Common myeloid progenitor, CD34-positive (primary cell): ENCODE measurements around the gene TTC28.
A peak's percentile ranks its signal among the peaks of the same experiment; 100 is the strongest.

Experiments used
- CTCF ChIA-PET: fragments of 350-600 bp; sonication (Branson Sonifier 250); formaldehyde crosslinking; loops from one replicate; lab custom pipeline; 2021; ENCODE audit warnings: antibody characterized with exemption; lab: Charles Lee
- POLR2A ChIA-PET: fragments of 350-600 bp; sonication (Branson Sonifier 250); formaldehyde crosslinking; loops from one replicate; lab custom pipeline; 2021; ENCODE audit warnings: antibody characterized with exemption; lab: Charles Lee
- DNase-seq, 3 donors: peaks; one replicate each; pipeline versions ENCODE4 v3.0.0 to v3.0.0-alpha.2; 2013
- H3K27ac ChIP-seq, 2 experiments: 1 replicate in 1 of 2; 2 replicates in 1 of 2; pipeline ENCODE4 v1.7.0; 2013; ENCODE audit warnings: inconsistent platforms in 2 of 2, low read length in 2 of 2, mild to moderate bottlenecking in 2 of 2, low read depth in 1 of 2, moderate library complexity in 1 of 2; ENCODE audit not compliant: severe bottlenecking in 2 of 2, insufficient read depth in 1 of 2, poor library complexity in 1 of 2
- H3K27me3 ChIP-seq, 5 experiments: replicated peaks in 2 of 5; 1 replicate in 3 of 5; 2 replicates in 2 of 5; pipeline versions ENCODE4 v1.6.1 to v1.7.0; 2013; ENCODE audit warnings: low read length in 4 of 5, mild to moderate bottlenecking in 2 of 5, moderate library complexity in 2 of 5, inconsistent platforms in 1 of 5; ENCODE audit not compliant: insufficient read depth in 5 of 5, control insufficient read depth in 4 of 5
- H3K36me3 ChIP-seq, 4 experiments: 1 replicate in 2 of 4; 2 replicates in 2 of 4; pipeline versions ENCODE4 v1.6.1 to v1.7.0; 2013; ENCODE audit warnings: low read length in 3 of 4, control low read depth in 1 of 4, mild to moderate bottlenecking in 1 of 4; ENCODE audit not compliant: control insufficient read depth in 4 of 4, insufficient read depth in 4 of 4
- H3K4me1 ChIP-seq, 4 experiments: 1 replicate in 3 of 4; 2 replicates in 1 of 4; pipeline versions ENCODE4 v1.6.1 to v1.7.1; 2013; ENCODE audit warnings: low read length in 3 of 4, mild to moderate bottlenecking in 3 of 4, control low read depth in 1 of 4, inconsistent platforms in 1 of 4, moderate library complexity in 1 of 4; ENCODE audit not compliant: control insufficient read depth in 4 of 4, insufficient read depth in 4 of 4; ENCODE audit errors: control extremely low read depth in 1 of 4
- H3K4me3 ChIP-seq, 7 experiments: 1 replicate in 4 of 7; 2 replicates in 3 of 7; pipeline versions ENCODE4 v1.5.1 to v1.7.0; 2013; ENCODE audit warnings: mild to moderate bottlenecking in 7 of 7, low read length in 6 of 7, moderate library complexity in 6 of 7, inconsistent platforms in 2 of 7, low read depth in 2 of 7, control low read depth in 1 of 7; ENCODE audit not compliant: insufficient read depth in 4 of 7, control insufficient read depth in 1 of 7; ENCODE audit errors: extremely low read depth in 1 of 7
- H3K9me3 ChIP-seq, 5 experiments: 1 replicate in 4 of 5; 2 replicates in 1 of 5; pipeline versions ENCODE4 v1.6.1 to v1.7.1; 2013; ENCODE audit warnings: low read length in 4 of 5, mild to moderate bottlenecking in 2 of 5, inconsistent platforms in 1 of 5, low read depth in 1 of 5, moderate library complexity in 1 of 5; ENCODE audit not compliant: control insufficient read depth in 4 of 5, insufficient read depth in 2 of 5; ENCODE audit errors: control extremely low read depth in 1 of 5
- WGBS: methylation state at CpG from one replicate; pipeline ENCODE4 v1.1.5; 2013; ENCODE audit not compliant: insufficient coverage; 5-methylcytosine and 5-hydroxymethylcytosine counted together

TTC28 gene

GRCh38 chr22:28046100-28046499 is 633.5 kb downstream of the TTC28 start:
- no peaks in the 10 kb centered on the region for H3K27me3 ChIP-seq
- H3K4me3 ChIP-seq: no peak overlapping the region
- CTCF ChIA-PET: no interaction called here
- peaks cover 0 to 16% (median 3%) of the 10 kb centered on the region in 4 experiments for H3K4me1 ChIP-seq
- no peaks in the 10 kb centered on the region for H3K36me3 ChIP-seq
- H3K27ac ChIP-seq: no peak overlapping the region
- DNase-seq: peak in 2 of 3 donors; percentile 35 to 54
- H3K9me3 ChIP-seq: no peaks in the 10 kb centered on the region
- POLR2A ChIA-PET: no interaction called here

- no peak overlapping the region for H3K27ac ChIP-seq
- no peaks in the 10 kb centered on the region for H3K36me3 ChIP-seq
- 90% methylated on average over 3 of the region's 7 CpGs for WGBS
- H3K4me1 ChIP-seq: peaks cover 0 to 16% (median 3%) of the 10 kb centered on the region in 4 experiments
- CTCF ChIA-PET: no interaction called here
- no peak overlapping the region for H3K4me3 ChIP-seq
- H3K27me3 ChIP-seq: no peaks in the 10 kb centered on the region
- no peaks in the 10 kb centered on the region for H3K9me3 ChIP-seq
- DNase-seq: no peak
- POLR2A ChIA-PET: no interaction called here
Measured at GRCh38 chr22:28044546-28045173, 635.0 kb downstream of the TTC28 start.

- H3K9me3 ChIP-seq: no peaks in the 10 kb centered on the region
- no peak overlapping the region for H3K27ac ChIP-seq
- H3K36me3 ChIP-seq: no peaks in the 10 kb centered on the region
- H3K27me3 ChIP-seq: no peaks in the 10 kb centered on the region
- no peak for DNase-seq
- ChIA-PET CTCF (interaction anchor here (0.6 kb wide), 1 partner anchor 116 kb away, joined by 3 read pairs; no protein-coding TSS in a partner anchor), POLR2A (no interaction called here)
- WGBS: 100% methylated on average over 1 of the region's 2 CpGs
- H3K4me1 ChIP-seq: peaks cover 0 to 2% (median 0%) of the 10 kb centered on the region in 4 experiments
- no peak overlapping the region for H3K4me3 ChIP-seq
Measured at GRCh38 chr22:28043266-28043665, 636.4 kb downstream of the TTC28 start.

- H3K27me3 ChIP-seq: no peaks in the 10 kb centered on the region
- H3K27ac ChIP-seq: peak overlapping the region; percentile 26 to 65
- peak; percentile 69 to 92 (median 87) for DNase-seq
- CTCF ChIA-PET: interaction anchor here (1.0 to 1.5 kb wide), 5 partner anchors 15 to 793 kb away, joined by 3 to 6 read pairs (median 3); no protein-coding TSS in a partner anchor
- 4% methylated on average over 7 of the region's 7 CpGs for WGBS
- peaks cover 9 to 50% (median 31%) of the 10 kb centered on the region in 4 experiments for H3K4me1 ChIP-seq
- no peaks in the 10 kb centered on the region for H3K9me3 ChIP-seq
- H3K4me3 ChIP-seq: peak overlapping the region in 5 of 7 experiments; percentile 17 to 53 (median 31)
- no peaks in the 10 kb centered on the region for H3K36me3 ChIP-seq
- POLR2A ChIA-PET: interaction anchor here (0.5 to 0.6 kb wide), 2 partner anchors 404 to 1175 kb away, joined by 3 read pairs; no protein-coding TSS in a partner anchor
Measured at GRCh38 chr22:28034760-28035401, 644.8 kb downstream of the TTC28 start.

GRCh38 chr22:28034145-28034759 is 645.4 kb downstream of the TTC28 start:
- 83% methylated on average over 9 of the region's 9 CpGs for WGBS
- no peaks in the 10 kb centered on the region for H3K27me3 ChIP-seq
- POLR2A ChIA-PET: interaction anchor here (0.5 kb wide), 1 partner anchor 405 kb away, joined by 3 read pairs; no protein-coding TSS in a partner anchor

GRCh38 chr22:28032861-28033260 is 646.8 kb downstream of the TTC28 start:
- Histone ChIP-seq H3K27me3 (no peaks in the 10 kb centered on the region), H3K36me3 (no peaks in the 10 kb centered on the region), H3K4me3 (no peak overlapping the region), H3K4me1 (peaks cover 12 to 70% (median 50%) of the 10 kb centered on the region in 4 experiments), H3K27ac (no peak overlapping the region), H3K9me3 (no peaks in the 10 kb centered on the region)
- peak in 1 of 3 donors; percentile 24 for DNase-seq
- ChIA-PET CTCF (interaction anchor here (1.2 to 1.5 kb wide), 3 partner anchors 13 to 410 kb away, joined by 3 to 5 read pairs (median 3); no protein-coding TSS in a partner anchor), POLR2A (no interaction called here)
- 36% methylated on average over 2 of the region's 3 CpGs for WGBS

More at GRCh38 chr22:28034145-28034759, 645.4 kb downstream of the TTC28 start:
- H3K4me1 ChIP-seq: peaks cover 9 to 56% (median 37%) of the 10 kb centered on the region in 4 experiments
- H3K4me3 ChIP-seq: peak overlapping the region in 3 of 7 experiments; percentile 13 to 26 (median 18)
- no peaks in the 10 kb centered on the region for H3K9me3 ChIP-seq
- H3K36me3 ChIP-seq: no peaks in the 10 kb centered on the region
- CTCF ChIA-PET: interaction anchor here (1.0 to 1.5 kb wide), 5 partner anchors 14 to 794 kb away, joined by 3 to 6 read pairs (median 3); no protein-coding TSS in a partner anchor
- peak overlapping the region; percentile 26 to 65 for H3K27ac ChIP-seq
- no peak for DNase-seq
